ENCODE results near the gene DUSP28. TPM values are rescaled to one million over a fixed set of nuclear protein-coding genes. Genes with fewer than 3 reads are reported as not detected.

DUSP28 gene
- total and polyA plus RNA-seq, 2 of the 8 experiments (the other 6 are each of a cell fraction or from before 2014, with no cell fraction given): 2.1 to 2.3 TPM

DNA sequence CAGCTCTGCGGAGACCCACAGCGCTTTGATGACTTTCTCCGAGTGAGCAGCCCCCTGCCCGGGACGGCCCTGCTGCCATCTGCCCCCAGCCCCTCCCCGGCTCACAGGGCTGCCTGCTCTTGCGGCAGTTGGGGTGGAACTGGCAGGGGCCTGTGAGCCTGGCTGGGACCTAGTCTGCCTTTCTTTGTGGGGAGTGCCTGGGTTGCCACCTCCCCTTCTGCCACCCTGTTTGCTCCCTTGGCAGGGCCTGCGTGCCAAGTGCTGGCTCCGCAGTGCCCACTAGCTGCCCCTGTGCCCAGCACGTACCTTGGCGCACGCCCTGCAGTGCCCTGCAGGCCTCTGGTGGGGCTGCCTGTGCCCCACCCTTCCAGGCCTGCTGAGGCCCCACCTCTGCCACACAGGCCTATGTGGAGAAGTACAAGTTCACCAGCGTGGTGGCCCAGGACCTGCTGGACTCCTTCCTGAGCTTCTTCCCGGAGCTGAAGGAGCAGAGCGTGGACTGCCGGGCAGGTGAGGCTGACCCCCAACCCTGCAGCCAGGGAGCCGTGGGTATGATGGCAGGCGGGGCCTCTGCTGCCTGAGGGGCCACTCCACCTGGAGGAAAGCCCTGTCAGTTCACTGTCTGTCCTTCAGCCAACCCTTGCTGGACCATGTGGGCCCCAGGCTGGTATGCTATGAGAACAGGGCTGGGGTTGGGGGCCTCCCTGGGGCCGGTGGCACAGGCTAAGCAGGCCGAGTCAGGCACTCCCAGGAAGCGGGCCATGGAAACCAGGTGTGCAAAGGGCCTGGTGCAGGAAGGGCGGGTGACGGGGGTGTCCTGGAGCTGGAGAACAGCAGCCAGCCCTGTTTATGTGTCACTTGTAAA is 15.2 kb downstream of the DUSP28 start:
- peaks cover 10 to 18% of the 10 kb centered on the region in 2 experiments for H4K20me1 ChIP-seq (replicated peaks in 1 of 2; ENCODE audit: control insufficient read depth in 1 of 2, insufficient read depth in 2 of 2, low read length in 2 of 2)
- H3K4me1 ChIP-seq (replicated peaks in 1 of 4; ENCODE audit: control insufficient read depth in 3 of 4, insufficient read depth in 4 of 4, low read length in 3 of 4): peaks cover 0 to 8% (median 0%) of the 10 kb centered on the region in 4 experiments; a peak in 2 of 7 replicates

More for the DNA sequence above, 15.2 kb downstream of the DUSP28 start:
- ChIA-PET POLR2A (ENCODE audit: partially characterized antibody) (no interaction called here), CTCF (ENCODE audit: partially characterized antibody) (interaction anchor here (0.8 to 2.0 kb wide), 5 partner anchors 8 to 14 kb away, joined by 3 to 8 read pairs (median 3); no protein-coding TSS in a partner anchor)
- no peak for TF ChIP-seq EZH2 (IDR thresholded peaks at IDR 0.05; ENCODE audit: low read depth, low read length, severe bottlenecking)
- TF ChIP-seq SUZ12 (IDR thresholded peaks at IDR 0.05; ENCODE audit: low read length): no peak
- TF ChIP-seq TAF1 (IDR thresholded peaks at IDR 0.05; ENCODE audit: low read depth, low read length): no peak
- TF ChIP-seq EGR1 (IDR thresholded peaks at IDR 0.05; ENCODE audit: borderline replicate concordance, low read depth, low read length): no peak
- TF ChIP-seq TBP (IDR thresholded peaks at IDR 0.05; ENCODE audit: low read depth, low read length): no peak
- no peak overlapping the region for H2BK15ac ChIP-seq (ENCODE audit: low read length)
- H3K56ac ChIP-seq (replicated peaks; ENCODE audit: insufficient read length, low read depth, low read length): no peak overlapping the region
- no peak for FAIRE-seq
- H4K91ac ChIP-seq (replicated peaks; ENCODE audit: insufficient read length, low read length): no peak overlapping the region
- no peak overlapping the region for H2BK20ac ChIP-seq (ENCODE audit: low read length)
- H3K79me2 ChIP-seq (ENCODE audit: control insufficient read depth in 1 of 2, insufficient read depth in 2 of 2, low read length in 2 of 2): no peaks in the 10 kb centered on the region
- no peak overlapping the region for H2AK5ac ChIP-seq (ENCODE audit: low read depth, low read length)
- no peak overlapping the region for H3K4me3 ChIP-seq (ENCODE audit: extremely low read depth in 1 of 4, insufficient read depth in 2 of 4, low read depth in 3 of 4, low read length in 4 of 4)
- no peak overlapping the region for H3K4me2 ChIP-seq (ENCODE audit: insufficient read depth in 1 of 2, low read depth in 2 of 2, low read length in 2 of 2)
- H3K27ac ChIP-seq (ENCODE audit: low read depth, low read length): no peak overlapping the region
- no peak overlapping the region for H2BK5ac ChIP-seq (ENCODE audit: low read depth, low read length)
- WGBS, 2 experiments (ENCODE audit: extremely low coverage in 1 of 2, insufficient coverage in 1 of 2, insufficient read length in 1 of 2, insufficient replicate concordance in 2 of 2, low coverage in 1 of 2, low lambda C conversion rate in 2 of 2, missing lambda C conversion rate in 1 of 2): 95% methylated on average over 20 of the region's 23 CpGs; no CpG with 5 or more reads in 1 of the 2 experiments
- H2AFZ ChIP-seq (ENCODE audit: low read length): no peak overlapping the region
- H3K9ac ChIP-seq (replicated peaks in 1 of 4; ENCODE audit: extremely low read depth in 1 of 4, low read depth in 3 of 4, low read length in 3 of 4): no peak overlapping the region
- no peaks in the 10 kb centered on the region for H3K23me2 ChIP-seq (ENCODE audit: low read depth, low read length)
- H3K4ac ChIP-seq (replicated peaks; ENCODE audit: insufficient read length, low read depth, low read length): no peak overlapping the region
- peaks cover 4% of the 10 kb centered on the region; the same call in 1 of the 2 replicates for H3K79me1 ChIP-seq (ENCODE audit: low read depth, low read length)
- peaks cover 0 to 1% (median under 1%) of the 10 kb centered on the region in 4 experiments; a peak in 2 of 7 replicates for H3K27me3 ChIP-seq (replicated peaks in 1 of 4; ENCODE audit: control insufficient read depth in 3 of 4, extremely low read depth in 1 of 4, insufficient read depth in 3 of 4, low read length in 3 of 4)
- no peak overlapping the region for H3K14ac ChIP-seq (ENCODE audit: insufficient read length)
- H3K23ac ChIP-seq (ENCODE audit: insufficient read length): no peak overlapping the region
- no peak overlapping the region for H2BK120ac ChIP-seq (replicated peaks; ENCODE audit: low read depth, low read length)
- no peak overlapping the region for H4K8ac ChIP-seq (ENCODE audit: extremely low read depth, insufficient read depth, low read length)
- no peaks in the 10 kb centered on the region for H3K9me3 ChIP-seq (ENCODE audit: insufficient read depth in 2 of 2, low read depth in 1 of 2, low read length in 1 of 2)
- no peak overlapping the region for H3K18ac ChIP-seq (ENCODE audit: extremely low read depth, low read length)
- no peak overlapping the region for H2BK12ac ChIP-seq (ENCODE audit: low read depth, low read length)
- no peak for DNase-seq (ENCODE audit: low read depth in 1 of 2, low spot score in 2 of 2)
- no peak overlapping the region for H4K5ac ChIP-seq (ENCODE audit: insufficient read length, low read depth, low read length)
- H3K36me3 ChIP-seq (ENCODE audit: control insufficient read depth in 2 of 4, insufficient read depth in 4 of 4, low read length in 3 of 4): no peaks in the 10 kb centered on the region

Data from H1 (cell line).